Activated CD4-positive, alpha-beta T cell treated with anti-CD3 and anti-CD28 coated beads, Interleukin-2, amount 10 ng/mL, durations not matched to agents 24 days and 14 days (primary cell): ENCODE measurements around the gene ZNF200. TPM values are rescaled to one million over a fixed set of nuclear protein-coding genes. Genes with fewer than 3 reads are reported as not detected.
"Not testable (repeated sequence)": the region's sequence is repeated elsewhere in the genome, so short reads cannot be mapped to it uniquely, and the experiment has no call there.

Experiments
- DNase-seq: peaks from one replicate; pipeline ENCODE4 v3.0.0; 2022
- H3K27ac Mint-ChIP-seq: one replicate; pipeline ENCODE4 v1.8.0; 2022; ENCODE audit warnings: mild to moderate bottlenecking, mixed read lengths
- H3K27me3 Mint-ChIP-seq: one replicate; pipeline ENCODE4 v1.8.0; 2022; ENCODE audit warnings: mixed read lengths
- H3K36me3 Mint-ChIP-seq: one replicate; pipeline ENCODE4 v1.8.0; 2022; ENCODE audit warnings: low read depth, mild to moderate bottlenecking, mixed read lengths
- H3K4me1 Mint-ChIP-seq: one replicate; pipeline ENCODE4 v1.8.0; 2021; ENCODE audit warnings: mixed read lengths
- H3K4me3 Mint-ChIP-seq: one replicate; pipeline ENCODE4 v1.8.0; 2022; ENCODE audit warnings: mild to moderate bottlenecking, moderate library complexity, mixed read lengths
- H3K9me3 Mint-ChIP-seq: one replicate; pipeline ENCODE4 v1.8.0; 2021; ENCODE audit warnings: mixed read lengths
- intact Hi-C: fragments of 100-400 bp; cut with micrococcal nuclease; formaldehyde crosslinking; loops from one replicate; pipeline ENCODE4 v1.15.1; 2023
- total RNA-seq: library from RNA; stranded (reverse); gene quantifications from 2 replicates; pipeline ENCODE4 v1.2.3, GENCODE V29; 2022

The ZNF200 gene
- total RNA-seq, 1 donor from 2014 or later, result 13.4 TPM

GRCh38 chr16:3242709-3243108 is 7.8 kb upstream of the ZNF200 start:
- Mint-ChIP-seq H3K4me1 (no peaks in the 10 kb centered on the region), H3K27me3 (no peaks in the 10 kb centered on the region), H3K9me3 (peaks cover 14% of the 10 kb centered on the region), H3K36me3 (no peaks in the 10 kb centered on the region), H3K4me3 (no peak overlapping the region), H3K27ac (no peak overlapping the region)
- DNase-seq, result no peak
- intact Hi-C loops, result no loop called here

GRCh38 chr16:3241761-3242160 is 6.8 kb upstream of the ZNF200 start:
- H3K27ac Mint-ChIP-seq, result no peak overlapping the region
- DNase-seq, result no peak
- intact Hi-C loops, result no loop called here
- H3K36me3 Mint-ChIP-seq, result no peaks in the 10 kb centered on the region
- H3K4me1 Mint-ChIP-seq, result no peaks in the 10 kb centered on the region
- H3K4me3 Mint-ChIP-seq, result no peak overlapping the region
- H3K27me3 Mint-ChIP-seq, result no peaks in the 10 kb centered on the region
- H3K9me3 Mint-ChIP-seq, result peaks cover 14% of the 10 kb centered on the region

DNA sequence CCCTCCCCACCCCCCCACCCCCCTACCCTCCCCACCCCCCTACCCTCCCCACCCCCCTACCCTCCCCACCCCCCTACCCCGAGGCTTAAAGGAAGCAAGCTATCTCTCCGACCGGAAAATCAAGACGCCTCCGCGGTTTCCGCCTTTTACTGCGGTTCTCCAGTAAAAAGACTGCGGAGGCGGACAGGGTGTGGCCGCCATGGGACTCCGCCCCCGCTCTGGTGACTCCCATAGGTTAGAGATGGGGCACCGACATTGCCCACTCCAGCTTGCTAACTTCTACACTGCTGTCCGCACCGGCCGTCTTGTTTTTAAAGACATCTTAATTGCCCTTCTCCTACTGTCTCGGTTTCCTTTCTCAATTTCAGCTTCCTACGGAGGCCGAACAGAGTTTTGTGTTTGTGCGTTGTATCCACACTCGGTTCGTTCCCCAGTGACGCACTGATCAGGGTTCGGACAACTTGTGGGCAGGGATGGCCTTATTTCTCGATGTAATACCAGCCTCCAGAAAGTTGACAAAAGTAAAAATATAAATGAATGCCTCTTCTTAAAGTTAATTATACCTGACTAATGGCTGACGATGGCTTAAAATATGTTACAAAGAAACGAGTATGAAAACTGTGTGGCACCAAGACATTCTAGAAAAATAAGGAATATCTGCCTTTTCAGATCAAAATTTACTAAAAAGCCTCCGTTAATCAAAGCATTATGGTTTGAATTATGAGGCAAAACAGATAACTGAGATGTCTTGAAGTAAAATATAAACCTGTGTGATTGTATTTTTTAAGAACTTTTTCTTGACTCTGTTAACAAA is 1.1 kb upstream of the ZNF200 start:
- H3K4me3 Mint-ChIP-seq, result peak overlapping the region; percentile 76
- H3K27me3 Mint-ChIP-seq, result no peaks in the 10 kb centered on the region
- peaks cover 20% of the 10 kb centered on the region for H3K4me1 Mint-ChIP-seq
- H3K9me3 Mint-ChIP-seq, result peaks cover 18% of the 10 kb centered on the region
- intact Hi-C loops, result loop anchor here (1.0 to 2.0 kb wide), 2 partner anchors 21 to 28 kb away; no protein-coding TSS in a partner anchor
- peak overlapping the region; percentile 67 for H3K27ac Mint-ChIP-seq
- H3K36me3 Mint-ChIP-seq, result peaks cover 35% of the 10 kb centered on the region
- DNase-seq, result peak; percentile 59

DNA sequence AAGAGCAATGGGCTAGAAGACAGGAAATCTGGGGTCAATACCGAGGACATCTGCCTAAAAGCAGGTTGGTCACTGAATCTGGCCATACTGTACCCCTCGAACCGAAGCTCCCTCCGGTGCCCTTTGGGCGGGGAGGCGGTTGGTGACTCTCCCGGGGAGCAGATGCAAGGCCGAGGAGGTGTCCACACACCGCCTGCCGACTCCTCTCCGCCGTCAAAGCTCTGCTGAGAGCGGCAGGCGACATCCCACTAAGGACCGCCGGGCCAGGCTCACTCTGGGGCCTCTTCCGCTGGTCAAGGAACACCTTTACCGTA is 458 bp downstream of the ZNF200 start:
- Mint-ChIP-seq H3K36me3 (peaks cover 49% of the 10 kb centered on the region), H3K27ac (peak overlapping the region; percentile 95), H3K9me3 (peaks cover 26% of the 10 kb centered on the region), H3K4me3 (peak overlapping the region; percentile 91), H3K27me3 (no peaks in the 10 kb centered on the region), H3K4me1 (peaks cover 20% of the 10 kb centered on the region)
- intact Hi-C loops, result loop anchor here (2.0 kb wide), 1 partner anchor 20 kb away; no protein-coding TSS in a partner anchor
- no peak for DNase-seq

- H3K4me3 Mint-ChIP-seq, result no peak overlapping the region
- intact Hi-C loops, result no loop called here
- H3K4me1 Mint-ChIP-seq, result no peaks in the 10 kb centered on the region
- H3K27ac Mint-ChIP-seq, result no peak overlapping the region
- H3K27me3 Mint-ChIP-seq, result no peaks in the 10 kb centered on the region
- DNase-seq, result no peak
- peaks cover 25% of the 10 kb centered on the region for H3K9me3 Mint-ChIP-seq
- H3K36me3 Mint-ChIP-seq, result peaks cover 70% of the 10 kb centered on the region
Observed at GRCh38 chr16:3223913-3224515, 10.9 kb downstream of the ZNF200 start.

DNA sequence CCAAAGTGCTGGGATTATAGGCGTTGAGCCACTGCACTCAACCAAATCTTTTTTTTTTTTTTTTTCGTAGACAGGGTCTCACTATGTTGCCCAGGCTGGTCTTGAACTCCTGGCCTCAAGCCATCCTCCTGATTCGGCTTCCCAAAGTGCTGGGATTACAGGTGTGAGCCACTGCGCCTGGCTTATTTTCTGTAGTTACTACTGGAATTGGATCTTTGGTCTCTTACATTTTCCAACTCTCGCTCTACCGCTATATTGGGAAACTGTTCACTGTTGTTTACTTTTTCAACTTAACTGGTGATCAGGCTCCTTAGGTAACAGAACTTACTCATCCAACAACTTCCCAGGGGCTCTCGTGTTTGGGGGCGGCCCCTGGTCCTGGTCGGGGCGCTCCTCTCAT is 14.1 kb downstream of the ZNF200 start:
- no peak overlapping the region for H3K27ac Mint-ChIP-seq
- no peaks in the 10 kb centered on the region for H3K27me3 Mint-ChIP-seq
- H3K36me3 Mint-ChIP-seq, result peaks cover 56% of the 10 kb centered on the region
- DNase-seq, result no peak
- H3K4me1 Mint-ChIP-seq, result peaks cover 8% of the 10 kb centered on the region
- intact Hi-C loops, result no loop called here
- no peak overlapping the region for H3K4me3 Mint-ChIP-seq
- peaks cover 31% of the 10 kb centered on the region for H3K9me3 Mint-ChIP-seq

- Mint-ChIP-seq H3K9me3 (peaks cover 35% of the 10 kb centered on the region), H3K4me3 (peak overlapping the region; percentile 65)
- intact Hi-C loops, result loop anchor here (10.0 kb wide), 1 partner anchor 49 kb away; no protein-coding TSS in a partner anchor
Observed at GRCh38 chr16:3216263-3216640, 18.7 kb downstream of the ZNF200 start.

GRCh38 chr16:3215601-3216262 is 19.2 kb downstream of the ZNF200 start:
- intact Hi-C loops, result loop anchor here (2.0 to 10.0 kb wide), 2 partner anchors 19 to 49 kb away; partner anchors contain the start of gene ZNF200
- H3K36me3 Mint-ChIP-seq, result peaks cover 39% of the 10 kb centered on the region
- peak overlapping the region; percentile 65 for H3K4me3 Mint-ChIP-seq
- H3K4me1 Mint-ChIP-seq, result peaks cover 26% of the 10 kb centered on the region
- peaks cover 35% of the 10 kb centered on the region for H3K9me3 Mint-ChIP-seq
- no peaks in the 10 kb centered on the region for H3K27me3 Mint-ChIP-seq
- peak overlapping the region; percentile 91 for H3K27ac Mint-ChIP-seq
- no peak for DNase-seq

More at GRCh38 chr16:3216263-3216640, 18.7 kb downstream of the ZNF200 start:
- Mint-ChIP-seq H3K36me3 (peaks cover 43% of the 10 kb centered on the region), H3K27me3 (no peaks in the 10 kb centered on the region), H3K4me1 (peaks cover 26% of the 10 kb centered on the region), H3K27ac (peak overlapping the region; percentile 91)
- no peak for DNase-seq

DNA sequence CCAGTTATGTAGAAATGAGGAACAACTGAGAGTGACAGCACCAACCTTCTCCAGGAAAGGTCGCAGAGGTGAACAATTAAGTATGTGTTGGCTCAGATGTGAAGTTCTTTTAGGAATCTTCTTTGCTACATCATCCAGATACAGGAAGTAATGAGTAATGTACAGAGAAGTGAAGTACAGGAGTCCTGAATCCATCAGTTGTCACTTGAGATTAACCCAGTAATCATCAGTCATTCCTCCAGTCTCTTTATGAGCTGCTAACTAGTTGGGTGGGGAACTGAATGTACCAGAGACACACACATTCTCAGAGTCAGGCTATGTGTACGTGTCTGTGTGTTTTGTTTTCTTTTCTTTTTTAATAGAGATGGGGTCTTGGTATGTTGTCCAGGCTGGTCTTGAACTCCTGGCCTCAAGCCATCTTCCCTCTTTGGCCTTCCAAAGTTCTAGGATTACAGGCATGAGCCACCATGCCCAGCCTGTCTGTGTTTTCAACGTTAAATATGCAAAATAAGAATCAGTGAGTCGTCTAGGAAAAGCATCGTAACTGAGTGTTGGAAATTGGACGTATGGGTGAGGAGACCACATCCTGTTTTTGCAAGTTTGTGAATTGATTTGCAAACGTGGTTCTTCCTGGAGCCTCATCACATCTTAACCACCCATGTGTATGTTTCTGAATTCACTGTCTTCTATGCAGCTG is 19.9 kb downstream of the ZNF200 start:
- Mint-ChIP-seq H3K9me3 (peaks cover 35% of the 10 kb centered on the region), H3K4me1 (peaks cover 26% of the 10 kb centered on the region), H3K4me3 (peak overlapping the region; percentile 65), H3K27me3 (no peaks in the 10 kb centered on the region), H3K27ac (peak overlapping the region; percentile 91), H3K36me3 (peaks cover 39% of the 10 kb centered on the region)
- peak; percentile 84 for DNase-seq
- intact Hi-C loops, result loop anchor here (2.0 to 10.0 kb wide), 2 partner anchors 20 to 50 kb away; partner anchors contain the start of gene ZNF200

- intact Hi-C loops, result loop anchor here (10.0 kb wide), 1 partner anchor 52 kb away; no protein-coding TSS in a partner anchor
- Mint-ChIP-seq H3K4me3 (no peak overlapping the region), H3K36me3 (peaks cover 36% of the 10 kb centered on the region), H3K4me1 (peaks cover 25% of the 10 kb centered on the region), H3K9me3 (peaks cover 35% of the 10 kb centered on the region), H3K27me3 (no peaks in the 10 kb centered on the region), H3K27ac (peak overlapping the region; percentile 32)
- no peak for DNase-seq
Observed at GRCh38 chr16:3212567-3212966, 22.4 kb downstream of the ZNF200 start.

DNA sequence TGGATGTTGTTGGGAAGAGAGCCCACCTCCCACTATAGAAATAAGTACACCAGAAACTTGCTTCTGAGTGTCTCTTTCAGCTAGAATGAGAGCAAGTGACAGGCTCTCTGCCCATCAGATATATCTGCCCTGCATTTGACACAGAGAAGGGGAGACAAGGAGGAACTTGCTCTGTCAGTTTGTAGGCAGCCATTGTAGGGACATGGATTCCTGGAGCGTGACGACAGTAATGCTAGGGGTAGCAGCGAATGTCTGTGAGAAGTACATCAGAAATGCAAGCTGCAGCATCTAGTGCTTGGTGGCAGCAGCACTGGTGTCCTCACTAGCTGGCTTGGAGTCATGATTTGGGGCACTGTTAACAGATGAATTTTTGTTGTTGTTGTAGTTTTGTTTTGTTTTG is 23.0 kb downstream of the ZNF200 start:
- intact Hi-C loops, result loop anchor here (10.0 kb wide), 1 partner anchor 53 kb away; no protein-coding TSS in a partner anchor
- Mint-ChIP-seq H3K4me3 (no peak overlapping the region), H3K4me1 (peaks cover 25% of the 10 kb centered on the region), H3K27me3 (no peaks in the 10 kb centered on the region), H3K36me3 (peaks cover 36% of the 10 kb centered on the region), H3K27ac (no peak overlapping the region), H3K9me3 (peaks cover 37% of the 10 kb centered on the region)
- no peak for DNase-seq

- no peak for DNase-seq
- Mint-ChIP-seq H3K27ac (no peak overlapping the region), H3K9me3 (peaks cover 18% of the 10 kb centered on the region), H3K4me1 (no peaks in the 10 kb centered on the region), H3K36me3 (peaks cover 7% of the 10 kb centered on the region), H3K27me3 (peaks cover 2% of the 10 kb centered on the region), H3K4me3 (no peak overlapping the region)
- intact Hi-C loops, result no loop called here
Observed at GRCh38 chr16:3207086-3207953, 27.6 kb downstream of the ZNF200 start.

DNA sequence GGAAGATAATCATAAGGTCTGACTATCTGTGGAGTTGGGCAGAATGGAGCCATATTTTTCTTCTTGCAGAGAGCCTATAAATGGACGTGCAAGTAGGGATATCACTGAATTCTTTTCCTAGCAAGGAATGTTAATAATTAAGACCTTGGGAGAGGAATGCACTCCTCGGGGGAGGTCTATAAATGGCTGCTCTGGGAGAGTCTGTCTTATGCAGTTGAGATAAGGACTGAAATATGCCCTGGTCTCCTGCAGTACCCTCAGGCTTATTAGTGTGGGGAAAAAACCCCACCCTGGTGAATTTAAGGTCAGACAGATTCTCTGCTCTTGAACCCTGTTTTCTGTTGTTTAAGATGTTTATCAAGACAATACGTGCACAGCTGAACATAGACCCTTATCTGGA is 29.0 kb downstream of the ZNF200 start:
- H3K27me3 Mint-ChIP-seq, H3K36me3 Mint-ChIP-seq, H3K4me3 Mint-ChIP-seq, H3K27ac Mint-ChIP-seq, H3K4me1 Mint-ChIP-seq, intact Hi-C loops, DNase-seq: not testable (repeated sequence)
- peaks cover 22% of the 10 kb centered on the region for H3K9me3 Mint-ChIP-seq
